ENCODE results near the gene NECTIN2.

NECTIN2 gene

GRCh38 chr19:44817725-44818465 lies 28.2 kb upstream of the NECTIN2 start:
- no peak for DNase-seq (ENCODE audit: low read depth)
- no peak for TF ChIP-seq CTCF (IDR thresholded peaks at IDR 0.05; ENCODE audit: control insufficient read depth, insufficient read depth, low read depth, low read length, missing control alignments)
- no peak overlapping the region for H3K4me3 ChIP-seq (ENCODE audit: control insufficient read depth, low read depth, low read length)

DNA sequence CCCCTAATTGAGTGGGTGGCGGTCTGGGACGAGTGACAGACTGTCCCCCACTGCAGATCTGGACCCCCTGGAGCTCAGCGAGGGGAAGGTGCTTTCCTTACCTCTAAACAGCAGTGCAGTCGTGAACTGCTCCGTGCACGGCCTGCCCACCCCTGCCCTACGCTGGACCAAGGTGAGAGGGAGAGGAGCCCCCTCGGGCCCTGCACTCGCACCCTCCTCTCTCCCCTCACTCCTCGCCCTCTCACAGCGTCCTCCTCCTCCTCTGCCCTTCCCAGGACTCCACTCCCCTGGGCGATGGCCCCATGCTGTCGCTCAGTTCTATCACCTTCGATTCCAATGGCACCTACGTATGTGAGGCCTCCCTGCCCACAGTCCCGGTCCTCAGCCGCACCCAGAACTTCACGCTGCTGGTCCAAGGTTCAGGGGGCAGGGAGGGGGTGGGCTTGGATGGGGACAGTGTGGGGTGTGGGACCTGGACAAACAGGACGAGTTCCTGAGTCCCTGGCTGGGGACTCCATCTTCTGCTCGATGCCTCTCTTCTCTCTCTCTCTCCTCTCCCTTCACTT lies 27.5 kb upstream of the NECTIN2 start:
- H3K4me3 ChIP-seq (ENCODE audit: control insufficient read depth, low read depth, low read length): no peak overlapping the region
- no peak for DNase-seq (ENCODE audit: low read depth)
- no peak for TF ChIP-seq CTCF (IDR thresholded peaks at IDR 0.05; ENCODE audit: control insufficient read depth, insufficient read depth, low read depth, low read length, missing control alignments)

GRCh38 chr19:44819246-44819832 lies 26.8 kb upstream of the NECTIN2 start:
- no peak for DNase-seq (ENCODE audit: low read depth)
- TF ChIP-seq CTCF (IDR thresholded peaks at IDR 0.05; ENCODE audit: control insufficient read depth, insufficient read depth, low read depth, low read length, missing control alignments): no peak

DNA sequence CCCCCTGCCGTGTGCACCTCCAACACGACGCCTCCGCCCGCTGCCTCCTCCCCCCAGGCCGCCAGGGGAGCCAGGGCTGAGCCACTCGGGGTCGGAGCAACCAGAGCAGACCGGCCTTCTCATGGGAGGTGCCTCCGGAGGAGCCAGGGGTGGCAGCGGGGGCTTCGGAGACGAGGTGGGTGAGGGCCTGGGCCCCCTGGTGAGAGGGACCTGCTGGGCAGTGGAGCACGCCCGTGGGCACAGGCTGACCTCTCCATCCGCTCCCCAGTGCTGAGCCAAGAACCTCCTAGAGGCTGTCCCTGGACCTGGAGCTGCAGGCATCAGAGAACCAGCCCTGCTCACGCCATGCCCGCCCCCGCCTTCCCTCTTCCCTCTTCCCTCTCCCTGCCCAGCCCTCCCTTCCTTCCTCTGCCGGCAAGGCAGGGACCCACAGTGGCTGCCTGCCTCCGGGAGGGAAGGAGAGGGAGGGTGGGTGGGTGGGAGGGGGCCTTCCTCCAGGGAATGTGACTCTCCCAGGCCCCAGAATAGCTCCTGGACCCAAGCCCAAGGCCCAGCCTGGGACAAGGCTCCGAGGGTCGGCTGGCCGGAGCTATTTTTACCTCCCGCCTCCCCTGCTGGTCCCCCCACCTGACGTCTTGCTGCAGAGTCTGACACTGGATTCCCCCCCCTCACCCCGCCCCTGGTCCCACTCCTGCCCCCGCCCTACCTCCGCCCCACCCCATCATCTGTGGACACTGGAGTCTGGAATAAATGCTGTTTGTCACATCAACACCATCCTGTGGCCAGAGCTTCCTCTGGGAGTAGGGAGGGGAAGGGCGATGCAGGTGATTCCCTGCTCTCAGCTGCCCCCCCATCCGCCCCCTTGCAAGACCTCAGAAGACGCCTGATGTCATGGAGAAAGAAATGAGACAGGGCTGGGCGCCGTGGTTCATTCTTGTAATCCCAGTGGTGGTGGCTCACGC lies 25.2 kb upstream of the NECTIN2 start:
- H3K4me3 ChIP-seq (ENCODE audit: control insufficient read depth, low read depth, low read length): no peak overlapping the region
- no peak for DNase-seq (ENCODE audit: low read depth)
- TF ChIP-seq CTCF (IDR thresholded peaks at IDR 0.05; ENCODE audit: control insufficient read depth, insufficient read depth, low read depth, low read length, missing control alignments): no peak

More at GRCh38 chr19:44819246-44819832, 26.8 kb upstream of the NECTIN2 start:
- no peak overlapping the region for H3K4me3 ChIP-seq (ENCODE audit: control insufficient read depth, low read depth, low read length)

DNA sequence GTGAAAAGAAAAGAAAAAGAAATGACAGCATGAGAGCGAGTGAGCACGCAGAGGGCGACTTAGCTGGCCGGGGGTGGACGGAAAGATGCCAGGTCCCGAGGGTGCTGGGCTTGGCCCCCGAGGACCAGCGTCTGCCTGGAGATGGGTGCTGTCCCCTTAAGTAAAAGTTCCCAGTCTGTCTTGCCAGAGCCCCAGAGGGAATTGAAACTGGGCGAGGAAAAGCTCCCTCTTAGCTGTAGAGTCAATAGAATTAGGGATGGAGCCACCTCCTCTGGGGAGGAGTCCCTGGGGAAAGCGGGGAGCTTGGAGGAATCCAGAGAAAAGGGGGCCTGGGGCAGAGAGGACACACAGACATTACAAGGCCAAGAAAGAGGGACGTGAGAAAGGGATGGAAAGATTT lies 23.9 kb upstream of the NECTIN2 start:
- TF ChIP-seq CTCF (IDR thresholded peaks at IDR 0.05; ENCODE audit: control insufficient read depth, insufficient read depth, low read depth, low read length, missing control alignments): no peak
- DNase-seq (ENCODE audit: low read depth): no peak
- H3K4me3 ChIP-seq (ENCODE audit: control insufficient read depth, low read depth, low read length): no peak overlapping the region

GRCh38 chr19:44822670-44823372 lies 23.3 kb upstream of the NECTIN2 start:
- H3K4me3 ChIP-seq (ENCODE audit: control insufficient read depth, low read depth, low read length): no peak overlapping the region
- no peak for DNase-seq (ENCODE audit: low read depth)
- no peak for TF ChIP-seq CTCF (IDR thresholded peaks at IDR 0.05; ENCODE audit: control insufficient read depth, insufficient read depth, low read depth, low read length, missing control alignments)

Data from AG09309 (cell line).